PFSK-1 (cell line): Measurements from ENCODE around the gene E4F1. TPM values are rescaled to one million over a fixed set of nuclear protein-coding genes. Genes with fewer than 3 reads are reported as not detected.
A peak's percentile ranks its signal among the peaks of the same experiment; 100 is the strongest.

Experiments used
- FOXP2 ChIP-seq: optimal IDR thresholded peaks from 2 replicates; pipeline ENCODE3; 2011; ENCODE audit warnings: borderline replicate concordance, control low read depth, inconsistent platforms; ENCODE audit not compliant: insufficient read depth; ENCODE audit errors: extremely low read length, extremely low read depth
- POLR2AphosphoS5 ChIP-seq: IDR thresholded peaks from 2 replicates; pipeline ENCODE4 v1.6.1; 2012; ENCODE audit warnings: low read depth, mild to moderate bottlenecking, control low read depth, low read length, moderate library complexity
- REST ChIP-seq, 2 experiments: IDR thresholded peaks; 2 replicates each; pipeline versions ENCODE4 v1.6.1 to v1.8.0; 2011 to 2012; ENCODE audit warnings: low read depth in 2 of 2, low read length in 2 of 2, control low read depth in 1 of 2, inconsistent platforms in 1 of 2, mild to moderate bottlenecking in 1 of 2, moderate library complexity in 1 of 2; ENCODE audit not compliant: insufficient read depth in 1 of 2
- SIN3A ChIP-seq: IDR thresholded peaks from 2 replicates; pipeline ENCODE4 v1.6.1; 2012; ENCODE audit warnings: mild to moderate bottlenecking, low read length, moderate library complexity, borderline replicate concordance; ENCODE audit not compliant: insufficient read depth
- TAF1 ChIP-seq: IDR thresholded peaks from 2 replicates; pipeline ENCODE4 v1.6.1; 2012; ENCODE audit warnings: low read length, control low read depth, borderline replicate concordance; ENCODE audit not compliant: insufficient read depth
- polyA plus RNA-seq: library from polyadenylated mRNA; unstranded; fragments of >200 nt; gene quantifications from one replicate; pipeline ENCODE4 v1.2.1, GENCODE V29; 2012; ENCODE audit warnings: low read depth, missing spikeins; ENCODE audit not compliant: insufficient read length

The E4F1 gene
- 53.7 TPM for polyA plus RNA-seq

- peak; percentile 80; the same call in 1 of the 2 replicates for TF ChIP-seq TAF1
- TF ChIP-seq FOXP2: peak; percentile 94
- 0 out of 4 replicates have a peak, but pooled peaks of 1 of the 2 experiments have one; percentile 8 for TF ChIP-seq REST (IDR thresholded peaks at IDR 0.05; ENCODE audit: insufficient read depth in 1 of 2, low read depth in 2 of 2, low read length in 2 of 2)
- peak; percentile 90 for TF ChIP-seq POLR2AphosphoS5
- TF ChIP-seq SIN3A: peak; percentile 8; the same call in 1 of the 2 replicates
These were observed at the start of gene E4F1 for GRCh38 chr16:2223221-2223941. Gene E4F1 (plus strand): TSS chr16:2223591. CDS start chr16:2223614, 23 bp downstream.

- TF ChIP-seq REST (IDR thresholded peaks at IDR 0.05; ENCODE audit: insufficient read depth in 1 of 2, low read depth in 2 of 2, low read length in 2 of 2) (no peak), TAF1 (no peak), POLR2AphosphoS5 (no peak), FOXP2 (no peak), SIN3A (no peak)
These were observed 49.5 kb upstream of the E4F1 start for GRCh38 chr16:2173916-2174315.

GRCh38 chr16:2174396-2175131 lies 48.8 kb upstream of the E4F1 start:
- TF ChIP-seq FOXP2: no peak
- TF ChIP-seq TAF1: no peak
- no peak for TF ChIP-seq POLR2AphosphoS5
- TF ChIP-seq SIN3A: no peak
- no peak for TF ChIP-seq REST (IDR thresholded peaks at IDR 0.05; ENCODE audit: insufficient read depth in 1 of 2, low read depth in 2 of 2, low read length in 2 of 2)

GRCh38 chr16:2175454-2175853 lies 47.9 kb upstream of the E4F1 start:
- TF ChIP-seq POLR2AphosphoS5 (no peak), REST (IDR thresholded peaks at IDR 0.05; ENCODE audit: insufficient read depth in 1 of 2, low read depth in 2 of 2, low read length in 2 of 2) (no peak), FOXP2 (no peak), SIN3A (no peak), TAF1 (no peak)
